ENCODE data around the gene SYPL2.

Gene SYPL2

DNA sequence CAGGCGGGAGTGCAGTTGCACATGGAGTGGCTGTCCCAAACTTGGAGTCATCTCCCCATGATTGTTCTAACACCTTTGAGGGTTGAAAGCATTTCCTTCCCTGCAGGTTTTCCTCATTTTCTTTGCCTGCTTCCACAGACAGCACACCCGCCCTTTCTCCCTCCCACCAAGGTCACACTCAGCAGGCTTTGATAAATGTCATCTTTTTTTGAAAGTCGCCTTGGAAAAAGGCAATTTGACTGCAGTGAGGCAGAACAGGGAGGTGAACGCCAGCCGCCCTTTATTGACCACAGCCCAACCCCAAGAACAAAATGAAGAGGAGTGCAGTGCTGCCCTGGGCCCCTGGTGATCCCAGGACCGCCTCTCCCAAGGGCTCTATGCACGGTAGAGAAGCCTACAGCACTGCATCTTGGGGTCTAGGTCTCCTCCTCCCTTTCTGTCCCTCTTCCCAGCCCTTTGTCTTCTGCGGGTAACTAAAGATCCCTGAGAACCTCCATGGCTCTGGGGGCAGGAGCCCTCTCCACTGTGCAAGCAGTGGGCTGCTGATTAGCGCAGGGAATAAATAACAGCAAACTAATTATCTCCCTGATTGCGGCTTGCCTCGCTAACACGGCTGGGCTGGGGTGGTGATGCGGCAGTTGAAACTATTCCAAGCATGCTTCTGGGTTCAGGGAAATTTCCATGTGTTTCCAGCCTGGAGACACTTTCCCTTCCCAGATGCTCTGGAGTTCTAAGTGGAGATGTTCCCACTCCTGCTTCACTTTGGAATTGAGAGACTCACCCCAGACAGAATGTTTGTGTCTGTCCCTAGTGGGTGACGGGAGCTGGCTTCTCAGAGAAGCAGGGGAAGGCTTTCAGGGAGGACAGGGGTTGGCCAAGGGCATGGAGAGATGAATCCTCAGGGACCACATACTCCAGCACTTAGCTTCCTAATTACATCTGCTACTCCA is 54.9 kb downstream of the SYPL2 start:
- no peak for DNase-seq

DNA sequence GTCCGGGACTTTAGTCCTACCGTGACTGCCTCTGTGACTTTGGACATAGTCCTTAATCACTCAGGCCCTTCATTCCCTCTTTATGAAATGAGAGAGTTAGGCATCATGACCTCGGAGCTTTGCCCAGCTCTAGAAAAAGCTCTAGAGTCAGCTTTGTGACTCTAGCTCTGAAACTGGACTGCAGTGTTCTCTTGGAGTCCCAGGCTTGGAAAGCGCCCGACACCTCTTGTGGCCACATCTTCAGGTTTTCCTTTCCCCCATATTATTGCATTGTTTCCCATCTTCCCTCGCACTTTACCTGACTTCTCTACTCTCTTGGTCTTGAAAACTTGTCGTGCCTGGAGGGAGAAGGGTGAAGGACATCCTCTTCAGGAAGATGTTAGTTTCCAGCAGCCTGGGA is 55.7 kb downstream of the SYPL2 start:
- DNase-seq: no peak

DNA sequence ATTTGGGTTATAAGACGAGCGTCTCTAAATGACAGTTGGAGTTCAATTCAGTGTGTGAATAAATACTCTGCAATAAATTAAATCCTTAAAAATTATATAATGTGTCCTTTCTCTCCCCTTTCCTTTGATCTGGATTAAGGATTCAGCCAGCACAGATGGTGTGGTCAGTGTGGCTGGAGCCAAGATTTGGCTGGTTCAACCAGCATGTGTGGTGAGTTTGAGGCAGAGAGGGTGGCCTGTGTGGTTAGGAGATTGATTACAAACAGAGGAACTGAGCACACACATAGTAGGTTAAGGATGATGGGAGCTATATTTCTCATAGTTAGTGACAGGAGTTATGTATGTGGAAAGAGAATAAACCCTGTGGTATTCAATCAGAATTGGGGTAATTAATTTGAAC is 57.4 kb downstream of the SYPL2 start:
- DNase-seq: no peak

DNA sequence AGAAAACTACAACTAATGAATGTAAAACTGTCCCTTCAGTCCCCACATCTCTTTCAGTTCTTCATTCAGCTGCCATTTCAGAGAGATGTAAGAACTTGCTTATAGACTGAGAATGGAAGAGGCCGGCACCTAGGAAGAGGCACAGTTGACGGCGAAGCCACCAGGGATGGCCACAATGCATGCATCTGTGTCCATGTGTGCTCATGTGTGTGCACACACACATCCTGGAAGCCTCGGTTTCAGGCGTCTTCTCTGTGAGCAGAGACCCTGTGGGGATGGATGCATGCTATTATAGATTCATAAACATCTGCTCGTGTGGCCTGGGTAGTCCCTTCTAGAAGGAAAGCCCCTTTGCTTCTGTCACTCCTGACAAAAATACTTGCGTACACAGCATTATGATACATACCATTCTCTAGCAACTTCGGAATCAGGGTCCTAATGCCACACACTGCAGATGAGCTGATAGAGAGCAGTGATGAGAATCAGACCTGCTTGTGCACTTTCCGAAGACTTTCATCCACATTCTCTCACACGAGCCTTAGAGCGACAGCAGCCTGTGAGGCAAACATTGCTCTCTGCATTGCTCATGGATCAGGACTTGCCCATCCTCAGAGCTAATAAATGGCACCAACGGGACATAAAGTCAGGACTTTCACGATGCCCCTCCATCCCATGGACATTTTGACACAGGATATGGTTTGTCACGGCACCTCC is 60.9 kb downstream of the SYPL2 start:
- DNase-seq: no peak

DNA sequence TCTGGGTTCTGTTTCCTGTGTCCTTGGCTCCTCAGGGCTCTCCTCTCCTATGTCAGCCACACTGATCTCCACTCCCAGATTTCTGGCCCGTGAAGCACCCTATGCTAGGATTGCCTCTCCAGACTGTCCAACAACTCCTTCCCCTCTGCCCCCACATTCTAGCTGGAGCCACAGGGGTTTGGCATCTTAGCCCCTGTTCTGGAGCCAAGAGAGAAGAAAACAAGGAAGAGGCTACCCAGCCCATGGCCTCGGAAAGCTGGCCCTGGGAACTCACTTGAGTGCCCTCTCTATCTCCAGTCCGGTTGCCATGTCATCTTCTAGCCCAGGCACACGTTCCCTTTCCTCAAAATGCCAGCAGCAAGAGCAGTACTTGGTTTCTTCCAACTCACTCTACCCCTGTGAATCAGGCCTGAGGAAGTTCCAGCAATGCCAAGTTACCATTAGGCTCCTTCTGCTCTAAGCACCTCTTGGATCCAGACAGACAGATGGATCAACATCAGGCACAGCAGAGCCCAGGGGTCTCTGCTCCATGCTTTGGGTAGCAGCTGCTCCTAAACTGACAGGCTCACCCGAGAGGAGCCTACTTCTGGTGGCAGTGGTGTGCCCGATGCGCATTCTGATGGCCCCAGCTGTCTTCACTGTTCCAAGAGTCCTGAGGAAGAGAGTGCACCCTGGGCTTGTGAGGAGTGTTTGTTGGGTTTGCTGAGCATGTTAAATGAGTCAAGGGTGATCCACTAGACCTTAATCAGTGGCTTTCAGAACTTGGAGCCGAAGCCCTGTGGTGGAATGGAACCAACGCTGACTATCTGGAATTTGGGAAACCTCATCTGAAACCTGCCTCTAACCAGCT is 61.7 kb downstream of the SYPL2 start:
- no peak for DNase-seq

DNA sequence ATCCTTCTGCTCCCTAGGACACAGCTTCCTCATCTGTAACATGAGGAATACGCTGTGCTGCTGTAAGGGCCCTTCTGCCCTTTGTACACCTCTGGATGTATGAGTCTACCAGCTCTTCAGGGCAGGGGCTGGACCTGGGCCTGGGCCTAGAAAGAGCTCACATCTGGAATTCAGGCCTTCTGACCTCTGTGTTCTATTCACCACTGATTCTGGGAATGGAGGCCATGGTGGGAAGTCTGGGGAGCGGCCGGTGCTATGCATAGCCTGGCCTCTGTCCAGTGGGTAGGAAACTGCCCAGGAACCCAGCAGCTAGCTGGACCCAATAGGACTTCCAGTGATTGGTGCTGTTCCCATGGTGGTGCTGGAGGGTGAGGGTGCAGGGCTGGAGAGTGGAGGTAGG is 62.4 kb downstream of the SYPL2 start:
- no peak for DNase-seq

DNA sequence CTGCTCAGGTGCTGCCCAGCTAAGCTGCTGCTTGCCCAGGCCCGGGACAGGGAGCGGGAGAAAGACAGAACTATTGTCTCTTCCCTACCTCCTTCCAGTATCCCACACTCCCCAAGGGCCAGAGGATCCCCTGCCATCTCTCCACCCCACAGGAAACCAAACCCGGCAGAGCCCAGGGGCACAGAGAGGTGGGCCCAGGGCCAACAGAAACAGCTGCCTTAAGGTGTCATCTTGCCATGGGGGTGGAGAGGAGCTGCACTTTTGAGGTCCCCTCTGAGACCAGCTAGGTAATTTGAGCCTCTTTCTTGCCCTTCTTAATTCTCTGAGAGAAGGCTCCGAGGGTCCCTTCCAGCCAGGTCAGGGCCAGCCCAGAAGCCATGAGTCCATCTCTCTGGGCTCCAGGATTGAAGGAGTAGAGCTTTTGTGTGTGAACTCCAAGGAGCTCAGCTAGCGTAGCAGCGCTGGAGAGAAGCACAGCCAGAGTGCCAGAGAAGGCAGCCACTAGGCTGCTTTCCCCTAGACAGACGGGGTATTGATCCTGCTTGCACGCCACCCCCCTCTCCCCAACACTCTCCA is 63.6 kb downstream of the SYPL2 start:
- DNase-seq: no peak

DNA sequence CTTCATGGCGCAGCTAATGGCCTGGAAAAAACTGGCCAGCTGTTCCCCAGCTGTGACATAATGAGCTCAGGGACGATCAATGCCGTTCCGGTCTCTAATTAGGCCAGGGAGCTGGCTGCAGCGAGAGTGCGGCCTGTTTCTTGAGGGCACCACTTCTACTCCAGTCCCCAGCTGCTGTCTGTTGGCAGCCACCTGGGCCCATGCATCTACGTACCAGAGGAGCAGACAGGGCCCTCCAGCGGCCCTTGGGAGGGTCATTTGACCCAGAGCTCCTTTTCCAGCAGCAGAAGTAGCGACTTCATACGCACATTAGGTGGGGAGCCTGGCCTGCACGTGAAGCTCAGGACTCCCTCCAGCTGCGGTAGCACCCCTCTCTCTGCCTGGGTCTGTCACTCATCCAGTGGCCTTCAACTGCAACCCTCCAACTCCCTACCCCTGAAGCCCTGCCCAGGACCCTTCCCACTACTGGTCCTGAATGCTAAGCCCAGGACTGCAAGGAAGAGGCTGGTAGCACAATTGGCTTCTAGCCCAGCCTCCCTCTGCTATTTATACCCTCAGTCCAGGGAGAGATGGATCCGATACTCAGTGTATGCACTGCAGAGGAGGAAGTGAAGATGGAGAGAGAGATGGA is 64.2 kb downstream of the SYPL2 start:
- no peak for DNase-seq

DNA sequence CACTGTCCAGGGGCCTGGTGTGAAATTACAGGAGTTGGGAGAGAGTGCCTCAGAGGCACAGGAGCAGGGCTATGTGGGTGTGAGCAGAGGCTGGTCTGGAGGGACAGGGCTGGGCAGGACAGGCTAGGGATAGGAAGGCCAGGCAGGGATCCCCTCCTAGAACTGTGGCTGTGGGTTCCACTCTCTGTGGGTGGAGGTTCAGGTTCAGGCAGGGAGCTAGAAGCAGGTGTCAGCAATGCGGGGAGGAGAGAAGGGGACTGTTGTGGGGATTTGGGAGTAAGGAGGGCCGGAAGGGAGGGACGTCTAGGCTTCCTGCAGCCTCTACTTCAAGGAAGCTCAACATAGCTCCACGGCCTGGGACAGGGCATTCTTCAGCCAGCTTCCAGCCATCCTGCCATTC is 65.0 kb downstream of the SYPL2 start:
- no peak for DNase-seq
